Cardiac fibroblast (primary cell): ENCODE measurements around the gene ASIP.
"Not testable (repeated sequence)": the region's sequence is repeated elsewhere in the genome, so short reads cannot be mapped to it uniquely, and the experiment has no call there.

Experiments
- DNase-seq, 2 donors: peaks; one replicate each; pipeline versions ENCODE4 v3.0.0 to v3.0.0-alpha.2; 2010; ENCODE audit warnings: low read depth in 2 of 2
- H3K4me3 ChIP-seq, 2 donors: replicated peaks in 1 of 2; 1 replicate in 1 of 2; 2 replicates in 1 of 2; pipeline ENCODE4 v1.5.1; 2011; ENCODE audit warnings: low read depth in 2 of 2, low read length in 2 of 2, mild to moderate bottlenecking in 2 of 2, moderate library complexity in 1 of 2
- CTCF ChIP-seq: IDR thresholded peaks from one replicate; pipeline ENCODE4 v1.5.1; 2011; ENCODE audit warnings: low read depth, mild to moderate bottlenecking, low read length, inconsistent platforms

ASIP gene

GRCh38 chr20:34240693-34241615 lies at the start of gene ASIP:
Gene ASIP, plus strand, starts transcription at chr20:34241423. Its CDS starts 18,952 bp downstream, at chr20:34260375.
- TF ChIP-seq CTCF, result no peak
- peak in 1 of 2 donors; percentile 6 for DNase-seq
- H3K4me3 ChIP-seq, result no peak within 1 kb of the TSS

GRCh38 chr20:34193051-34193450 lies 48.2 kb upstream of the ASIP start:
- H3K4me3 ChIP-seq, result no peak overlapping the region
- no peak for DNase-seq
- TF ChIP-seq CTCF, result no peak

- DNase-seq, result no peak
- no peak overlapping the region for H3K4me3 ChIP-seq
- no peak for TF ChIP-seq CTCF
Measured at GRCh38 chr20:34199183-34199582, 42.0 kb upstream of the ASIP start.

- no peak overlapping the region for H3K4me3 ChIP-seq
- DNase-seq, result no peak
- no peak for TF ChIP-seq CTCF
Measured at GRCh38 chr20:34200023-34200422, 41.2 kb upstream of the ASIP start.

- no peak overlapping the region for H3K4me3 ChIP-seq
- no peak for TF ChIP-seq CTCF
- DNase-seq, result no peak
Measured at GRCh38 chr20:34201531-34201930, 39.7 kb upstream of the ASIP start.

GRCh38 chr20:34205172-34205880 lies 35.9 kb upstream of the ASIP start:
- H3K4me3 ChIP-seq, DNase-seq: not testable (repeated sequence)

GRCh38 chr20:34209111-34209510 lies 32.1 kb upstream of the ASIP start:
- no peak overlapping the region for H3K4me3 ChIP-seq
- no peak for DNase-seq
- no peak for TF ChIP-seq CTCF
